GM19099 (cell line): Measurements from ENCODE around the gene SLC9A7.

Source experiments
- POLR2A ChIP-seq: IDR thresholded peaks from 3 replicates; pipeline ENCODE4 v1.6.1; 2011; ENCODE audit warnings: low read depth; ENCODE audit not compliant: insufficient read length; ENCODE audit errors: extremely low read depth

Gene SLC9A7

GRCh38 chrX:46722742-46723568, 36.0 kb downstream of the SLC9A7 start:
- no peak for TF ChIP-seq POLR2A

DNA sequence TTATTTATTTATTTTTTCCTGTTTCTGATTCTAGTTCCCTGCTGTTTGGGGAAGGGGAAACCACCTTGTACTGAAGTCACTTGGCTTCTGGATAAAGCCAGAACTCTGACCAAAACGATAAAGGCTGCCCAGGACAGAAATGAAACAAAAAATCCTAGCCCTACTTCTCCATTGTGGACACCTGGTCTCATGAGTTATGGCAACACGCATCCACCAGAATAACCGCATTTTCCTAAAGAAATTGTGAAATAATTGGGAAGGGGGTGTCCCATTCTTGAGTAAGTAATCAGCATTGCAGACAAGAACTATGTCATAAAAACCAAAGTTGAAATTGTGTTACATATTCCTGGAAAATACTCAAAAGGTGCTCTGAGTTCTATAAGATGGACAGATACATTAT, 42.1 kb downstream of the SLC9A7 start:
- no peak for TF ChIP-seq POLR2A

DNA sequence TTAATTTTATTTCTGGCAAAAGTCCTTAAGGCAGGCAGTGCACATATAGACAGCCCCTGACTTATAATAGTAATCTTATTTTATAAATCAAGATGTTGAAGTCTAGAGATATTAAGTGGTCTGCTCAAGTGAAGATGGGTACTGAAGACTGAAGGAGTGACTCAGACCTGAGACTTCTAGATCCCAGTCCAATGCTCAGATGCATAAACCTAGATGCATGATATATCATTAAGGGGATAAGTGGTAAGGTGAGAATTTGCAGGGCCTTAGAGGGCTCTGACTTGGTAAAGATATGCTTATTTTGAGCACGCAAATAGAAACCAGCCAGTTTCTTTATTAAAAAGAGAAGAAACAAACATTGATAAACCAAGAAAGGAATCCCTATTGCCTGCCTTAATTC, 42.9 kb downstream of the SLC9A7 start:
- no peak for TF ChIP-seq POLR2A

- no peak for TF ChIP-seq POLR2A
Measured at GRCh38 chrX:46715530-46715929, 43.4 kb downstream of the SLC9A7 start.

DNA sequence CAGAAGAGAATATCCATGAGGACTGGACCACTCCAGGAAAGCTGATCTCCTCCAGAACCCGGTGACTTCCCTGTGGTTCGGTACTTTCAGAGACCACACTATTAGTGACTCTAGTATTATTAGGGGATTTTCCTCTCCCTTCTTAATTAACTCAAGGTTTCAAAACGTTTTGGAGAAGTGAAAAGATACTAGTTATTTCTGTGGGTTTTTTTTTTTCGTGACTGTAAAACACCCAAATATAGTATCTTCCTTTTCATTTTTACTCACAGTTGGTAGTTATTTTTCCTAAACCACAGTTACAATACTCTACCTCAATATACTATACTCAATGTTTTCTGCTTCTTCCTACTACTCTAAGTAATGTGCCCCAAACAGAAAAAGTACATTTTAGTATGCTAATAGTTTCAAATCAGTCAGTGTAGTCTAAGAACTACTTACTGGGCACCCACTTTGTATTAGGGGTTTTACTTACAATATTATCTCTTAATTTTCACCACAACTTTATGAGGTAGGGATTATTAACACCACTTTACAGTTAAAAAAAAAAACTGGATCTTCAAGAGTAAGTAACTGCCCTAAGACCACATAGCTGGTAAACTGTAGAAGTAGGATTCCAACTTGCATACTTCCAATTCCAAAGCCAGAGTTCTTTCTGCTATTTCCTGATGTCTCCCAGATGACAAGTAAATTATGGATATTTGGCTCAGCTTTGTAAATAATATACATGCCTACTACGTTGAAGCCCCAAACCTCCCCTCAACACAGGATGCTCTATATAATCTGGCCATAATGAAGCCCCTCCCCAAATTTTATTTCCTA, 45.0 kb downstream of the SLC9A7 start:
- TF ChIP-seq POLR2A = no peak

GRCh38 chrX:46712764-46713163, 46.2 kb downstream of the SLC9A7 start:
- no peak for TF ChIP-seq POLR2A

DNA sequence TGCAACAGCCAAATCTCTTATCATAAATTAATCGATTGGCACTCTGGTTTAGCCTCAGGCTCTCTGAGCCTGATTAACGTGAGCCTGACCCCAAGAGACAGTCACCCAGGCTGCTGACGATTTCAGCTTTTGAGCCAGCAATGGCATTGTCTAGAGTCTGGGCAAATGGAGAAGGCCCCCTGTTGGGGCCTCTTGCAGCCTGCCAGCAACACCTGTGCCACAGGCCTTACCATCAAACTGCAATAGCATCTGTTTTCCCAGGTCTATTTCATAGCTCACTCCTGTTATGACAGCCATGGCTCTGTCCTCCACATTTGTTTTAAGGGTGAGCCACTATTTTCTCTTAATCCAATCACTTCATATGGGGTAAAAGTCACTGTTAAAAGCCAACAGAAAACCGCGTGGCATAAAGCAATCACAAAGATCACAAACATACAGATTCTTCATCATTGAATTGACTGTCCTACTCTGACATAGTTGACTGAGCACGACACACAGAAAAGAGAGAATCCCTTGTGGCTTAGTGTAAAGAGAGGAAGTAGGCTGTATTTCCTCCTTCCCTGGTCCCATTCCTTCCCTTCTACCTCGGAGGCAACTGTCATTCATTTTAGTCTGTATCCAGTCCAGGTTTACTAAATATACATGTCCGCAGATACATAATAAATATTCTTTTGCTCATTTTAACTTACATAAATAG, 47.8 kb downstream of the SLC9A7 start:
- no peak for TF ChIP-seq POLR2A

- TF ChIP-seq POLR2A = no peak
Measured at GRCh38 chrX:46710425-46710824, 48.5 kb downstream of the SLC9A7 start.

DNA sequence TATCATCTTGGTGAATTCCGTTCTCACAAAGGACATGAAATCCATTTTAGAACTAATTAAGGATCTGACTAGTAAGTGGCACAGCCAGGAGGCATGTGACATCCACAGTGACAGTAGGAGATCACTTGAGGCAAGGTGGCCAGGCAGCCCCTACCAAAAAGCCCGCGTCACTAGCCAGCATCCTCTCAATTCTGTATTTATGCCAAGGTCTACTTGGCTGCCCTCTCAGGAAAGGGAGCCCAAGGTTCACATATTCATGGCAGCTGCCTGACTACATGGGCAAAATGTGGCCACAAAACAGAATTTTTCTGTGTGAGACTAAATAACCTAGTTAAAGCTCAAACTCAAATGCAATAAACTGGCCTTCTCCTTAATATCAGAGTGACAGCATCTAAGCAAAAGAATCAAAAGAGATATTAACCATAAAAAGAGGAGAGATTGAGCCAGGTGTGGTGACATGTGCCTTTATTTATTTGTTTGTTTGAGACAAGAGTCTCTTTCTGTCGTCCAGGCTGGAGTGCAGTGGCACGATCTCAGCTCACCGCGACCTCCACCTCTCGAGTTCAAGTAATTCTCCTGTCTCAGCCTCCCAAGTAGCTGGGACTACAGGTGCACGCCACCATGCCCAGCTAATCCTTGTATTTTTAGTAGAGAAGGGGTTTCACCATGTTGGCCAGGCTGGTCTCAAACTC, 51.5 kb downstream of the SLC9A7 start:
- TF ChIP-seq POLR2A = no peak

- no peak for TF ChIP-seq POLR2A
Measured at GRCh38 chrX:46704767-46705386, 54.0 kb downstream of the SLC9A7 start.

- no peak for TF ChIP-seq POLR2A
Measured at GRCh38 chrX:46703980-46704379, 54.9 kb downstream of the SLC9A7 start.

- no peak for TF ChIP-seq POLR2A
Measured at GRCh38 chrX:46698691-46699090, 60.2 kb downstream of the SLC9A7 start.

DNA sequence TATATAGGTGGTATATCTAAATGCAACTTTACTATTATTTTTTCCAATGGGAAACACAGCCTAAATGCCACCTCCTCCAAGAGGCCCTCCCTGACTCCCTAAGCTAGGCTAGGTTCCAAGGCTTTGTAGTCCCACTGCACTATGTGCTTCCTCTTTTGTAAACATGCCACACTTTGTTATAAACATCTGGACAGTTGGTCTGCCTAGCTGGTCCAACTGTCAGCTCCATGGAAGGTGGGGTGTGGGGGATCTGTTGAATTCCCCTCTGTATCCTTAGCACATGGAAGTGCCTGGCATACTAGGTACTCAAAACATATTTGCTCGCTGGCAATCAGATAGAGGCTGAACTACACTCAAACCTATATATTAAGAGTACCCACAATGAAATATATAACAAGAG, 63.4 kb downstream of the SLC9A7 start:
- TF ChIP-seq POLR2A = no peak

- no peak for TF ChIP-seq POLR2A
Measured at GRCh38 chrX:46694549-46694948, 64.4 kb downstream of the SLC9A7 start.
